Immature natural killer cell (primary cell): ENCODE measurements around the gene UBXN2A. TPM values are rescaled to one million over a fixed set of nuclear protein-coding genes. Genes with fewer than 3 reads are reported as not detected.

Experiments
- DNase-seq, 3 donors: peaks; one replicate each; pipeline ENCODE4 v3.0.0; 2022; ENCODE audit warnings: mixed read lengths in 1 of 3
- H3K27ac Mint-ChIP-seq, 6 donors: one replicate each; pipeline ENCODE4 v1.8.0; 2020; ENCODE audit warnings: mixed read lengths in 6 of 6, mild to moderate bottlenecking in 5 of 6, inconsistent platforms in 4 of 6, moderate library complexity in 3 of 6
- H3K27me3 Mint-ChIP-seq, 3 donors: one replicate each; pipeline ENCODE4 v1.8.0; 2020 to 2021; ENCODE audit warnings: low read depth in 3 of 3, mild to moderate bottlenecking in 3 of 3, mixed read lengths in 3 of 3, moderate library complexity in 3 of 3, inconsistent platforms in 1 of 3
- H3K36me3 Mint-ChIP-seq, 3 donors: one replicate each; pipeline ENCODE4 v1.8.0; 2020; ENCODE audit warnings: mixed read lengths in 3 of 3, inconsistent platforms in 2 of 3, mild to moderate bottlenecking in 2 of 3
- H3K4me1 Mint-ChIP-seq, 2 donors: one replicate each; pipeline ENCODE4 v1.8.0; 2020; ENCODE audit warnings: inconsistent platforms in 2 of 2, mild to moderate bottlenecking in 2 of 2, mixed read lengths in 2 of 2, moderate library complexity in 1 of 2
- H3K4me3 Mint-ChIP-seq, 5 donors: one replicate each; pipeline ENCODE4 v1.8.0; 2020; ENCODE audit warnings: mild to moderate bottlenecking in 5 of 5, mixed read lengths in 5 of 5, inconsistent platforms in 3 of 5, moderate library complexity in 3 of 5
- H3K9me3 Mint-ChIP-seq, 6 donors: one replicate each; pipeline ENCODE4 v1.8.0; 2020; ENCODE audit warnings: mild to moderate bottlenecking in 6 of 6, mixed read lengths in 6 of 6, inconsistent platforms in 4 of 6, moderate library complexity in 3 of 6
- polyA plus RNA-seq, 3 donors: library from polyadenylated mRNA; unstranded; fragments of 300-500 nt; fragmentation: Illumina TruSeq; gene quantifications; one replicate each; pipeline ENCODE4 v1.2.3, GENCODE V29; 2021

Gene UBXN2A, protein sequence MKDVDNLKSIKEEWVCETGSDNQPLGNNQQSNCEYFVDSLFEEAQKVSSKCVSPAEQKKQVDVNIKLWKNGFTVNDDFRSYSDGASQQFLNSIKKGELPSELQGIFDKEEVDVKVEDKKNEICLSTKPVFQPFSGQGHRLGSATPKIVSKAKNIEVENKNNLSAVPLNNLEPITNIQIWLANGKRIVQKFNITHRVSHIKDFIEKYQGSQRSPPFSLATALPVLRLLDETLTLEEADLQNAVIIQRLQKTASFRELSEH
- 10 to 100 TPM; 11.3 to 16.2 (median 14.3) TPM for polyA plus RNA-seq

DNA sequence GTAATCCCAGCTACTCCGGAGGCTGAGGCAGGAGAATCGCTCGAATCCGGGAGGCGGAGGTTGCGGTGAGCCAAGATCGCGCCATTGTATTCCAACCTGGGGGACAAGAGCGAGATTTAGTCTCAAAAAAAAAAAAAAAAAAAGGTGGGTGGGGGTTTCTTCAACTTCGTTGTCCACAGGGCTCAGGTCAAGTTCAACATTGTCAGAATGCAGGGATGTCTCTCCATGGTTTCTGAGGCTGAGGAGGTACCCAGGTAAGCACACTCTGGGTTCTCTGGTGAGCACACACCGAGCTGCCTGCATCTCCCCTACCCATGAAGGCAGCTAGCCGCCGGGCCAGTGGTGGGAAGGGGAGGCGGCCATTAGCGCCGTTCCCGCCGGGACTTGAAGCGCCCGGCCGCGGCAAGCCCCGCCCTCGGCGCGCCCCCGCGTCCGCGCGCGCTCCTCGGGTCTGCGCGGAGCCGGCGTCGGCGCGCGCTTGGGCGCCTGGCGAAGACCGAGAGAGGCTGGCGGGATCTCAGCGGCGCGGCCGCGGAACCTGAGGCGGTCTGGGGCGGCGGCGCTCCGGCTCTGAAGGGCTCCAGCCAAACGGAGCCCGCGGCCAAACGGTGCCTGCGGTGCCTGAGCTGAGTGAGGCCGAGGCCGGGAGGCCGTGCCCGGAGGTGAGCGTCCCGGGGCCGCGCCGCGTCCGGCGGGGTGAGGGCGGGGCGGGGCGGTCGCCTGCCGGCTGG is at the start of gene UBXN2A:
UBXN2A (plus strand) TSS at position 477 of the 731 bp plus-strand sequence. CDS start 17,852 bp downstream, outside the sequence.
- Mint-ChIP-seq H3K27me3 (peaks cover 2 to 14% (median 7%) of the 10 kb centered on the region in 3 donors), H3K9me3 (no peaks in the 10 kb centered on the region), H3K4me1 (peaks cover 25 to 33% of the 10 kb centered on the region in 2 donors), H3K27ac (peak within 1 kb of the TSS; percentile 80 to 97 (median 92)), H3K36me3 (no peaks in the 10 kb centered on the region), H3K4me3 (peak within 1 kb of the TSS; percentile 90 to 98 (median 93))
- peak; percentile 80 to 84 (median 83) for DNase-seq

DNA sequence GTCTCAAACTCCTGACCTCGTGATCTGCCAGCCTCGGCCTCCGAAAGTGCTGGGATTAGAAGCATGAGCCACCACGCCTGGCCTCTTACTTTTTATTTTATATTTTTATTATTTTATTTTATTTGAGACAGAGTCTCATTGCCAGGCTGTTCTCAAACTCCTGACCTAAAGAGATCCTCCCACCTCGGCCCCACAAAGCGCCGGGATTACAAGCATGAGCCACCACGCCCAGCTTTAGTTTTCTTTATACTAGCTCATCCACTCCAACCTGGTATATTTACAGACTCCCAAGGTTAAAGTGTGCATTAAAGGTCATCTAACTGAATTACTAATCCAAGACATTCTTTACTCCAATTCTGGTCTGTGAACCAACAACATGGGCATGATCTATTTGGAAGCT is 40.1 kb upstream of the UBXN2A start:
- H3K27ac Mint-ChIP-seq = no peak overlapping the region
- H3K9me3 Mint-ChIP-seq = no peaks in the 10 kb centered on the region
- peaks cover 47 to 70% of the 10 kb centered on the region in 2 donors for H3K4me1 Mint-ChIP-seq
- no peaks in the 10 kb centered on the region for H3K27me3 Mint-ChIP-seq
- no peak overlapping the region for H3K4me3 Mint-ChIP-seq
- no peaks in the 10 kb centered on the region for H3K36me3 Mint-ChIP-seq
- DNase-seq = no peak

DNA sequence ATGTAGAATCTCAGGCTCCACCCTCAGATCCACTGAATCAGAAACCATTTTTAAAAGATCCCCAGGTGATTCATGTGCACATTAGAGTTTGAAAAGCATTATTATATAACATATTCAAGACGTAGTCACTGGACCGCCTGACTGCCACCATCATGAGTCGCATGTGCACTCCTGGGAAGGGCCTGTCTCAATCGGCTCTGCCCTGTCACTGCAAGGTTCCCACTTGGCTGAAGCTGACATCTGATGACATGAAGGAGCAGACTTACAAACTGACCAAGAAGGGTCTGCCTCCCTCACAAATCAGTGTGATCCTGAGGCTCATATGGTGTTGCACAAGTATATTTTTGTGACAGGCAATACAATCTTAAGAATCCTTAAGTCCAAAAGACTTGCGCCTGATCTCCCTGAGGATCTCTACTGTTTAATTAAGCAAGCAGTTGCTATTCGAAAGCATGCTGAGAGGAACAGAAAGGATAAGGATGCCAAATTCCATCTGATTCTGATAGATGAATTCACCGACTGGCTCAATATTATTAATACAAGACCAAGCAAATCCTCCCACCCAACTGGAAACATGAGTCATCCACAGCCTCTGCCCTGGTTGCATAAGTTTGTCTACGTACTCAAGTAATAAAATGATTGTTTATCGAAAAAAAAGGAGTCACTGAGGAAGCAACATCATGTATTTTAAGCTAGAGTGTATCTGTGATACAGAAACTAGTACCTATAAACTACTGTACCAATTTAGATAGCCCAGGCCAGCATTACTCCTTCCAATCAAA is 39.5 kb upstream of the UBXN2A start:
- H3K27me3 Mint-ChIP-seq = no peaks in the 10 kb centered on the region
- H3K4me3 Mint-ChIP-seq = no peak overlapping the region
- no peaks in the 10 kb centered on the region for H3K9me3 Mint-ChIP-seq
- DNase-seq = no peak
- no peak overlapping the region for H3K27ac Mint-ChIP-seq
- H3K4me1 Mint-ChIP-seq = peaks cover 52 to 76% of the 10 kb centered on the region in 2 donors
- H3K36me3 Mint-ChIP-seq = no peaks in the 10 kb centered on the region

DNA sequence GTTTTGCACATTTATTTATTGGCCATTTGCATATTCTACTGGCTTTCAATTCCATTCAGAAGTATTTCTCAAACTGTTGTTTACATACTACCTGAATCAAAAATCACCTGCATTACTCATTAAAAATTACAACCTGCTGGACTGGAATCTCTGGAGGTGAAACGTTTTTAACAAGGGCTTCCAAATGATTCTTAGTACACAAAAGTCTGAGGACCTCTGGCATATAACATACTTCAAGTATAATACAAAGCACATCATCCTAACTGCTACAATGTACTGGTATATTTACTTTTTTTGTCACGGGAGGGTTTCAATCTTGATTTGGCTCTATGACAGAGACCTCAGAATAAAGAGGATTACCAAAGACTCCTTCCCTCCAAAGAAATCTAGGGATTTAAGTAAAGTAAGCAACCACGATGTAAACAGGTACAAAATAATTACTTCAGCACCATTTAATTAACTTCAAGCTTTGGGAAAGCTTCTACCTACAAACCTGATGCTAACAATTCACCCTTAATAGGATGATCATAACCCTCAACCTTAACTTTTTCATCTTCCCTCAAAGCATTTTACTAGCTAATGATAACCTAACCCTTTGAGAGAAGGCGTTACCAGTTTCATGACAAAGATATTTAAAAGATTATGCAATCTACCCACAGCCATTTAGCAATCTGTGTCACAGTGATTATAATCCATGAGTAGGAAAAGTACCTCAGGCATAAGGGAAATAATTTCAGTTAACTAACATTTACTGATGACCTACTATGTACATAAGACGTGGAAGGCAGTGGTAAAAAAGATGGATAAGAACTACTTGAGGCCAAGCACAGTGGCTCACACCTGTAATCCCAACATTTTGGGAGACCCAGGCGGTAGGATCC is 38.1 kb upstream of the UBXN2A start:
- no peak overlapping the region for H3K4me3 Mint-ChIP-seq
- peaks cover 51 to 77% of the 10 kb centered on the region in 2 donors for H3K4me1 Mint-ChIP-seq
- H3K27ac Mint-ChIP-seq = no peak overlapping the region
- H3K36me3 Mint-ChIP-seq = no peaks in the 10 kb centered on the region
- no peak for DNase-seq
- no peaks in the 10 kb centered on the region for H3K27me3 Mint-ChIP-seq
- no peaks in the 10 kb centered on the region for H3K9me3 Mint-ChIP-seq

DNA sequence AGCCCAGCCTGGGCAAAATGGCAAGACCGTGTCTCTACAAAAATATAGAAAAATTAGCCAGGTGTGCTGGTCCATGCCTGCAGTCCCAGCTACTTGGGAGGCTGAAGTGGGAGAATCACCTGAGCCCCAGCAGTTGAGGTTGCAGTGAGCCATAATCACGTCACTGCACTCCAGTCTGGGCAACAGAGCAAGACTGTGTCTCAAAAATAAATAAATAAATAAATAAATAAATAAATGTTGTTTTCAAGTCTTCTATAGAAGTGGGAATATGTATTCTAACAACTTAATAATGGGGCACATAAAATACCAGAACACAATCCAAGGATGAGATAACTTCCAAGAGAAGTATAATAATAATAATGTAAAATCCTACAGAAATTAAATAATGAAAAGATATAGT is 37.2 kb upstream of the UBXN2A start:
- Mint-ChIP-seq H3K36me3 (no peaks in the 10 kb centered on the region), H3K27me3 (no peaks in the 10 kb centered on the region), H3K4me3 (no peak overlapping the region), H3K9me3 (no peaks in the 10 kb centered on the region), H3K4me1 (peaks cover 49 to 75% of the 10 kb centered on the region in 2 donors), H3K27ac (no peak overlapping the region)
- no peak for DNase-seq

DNA sequence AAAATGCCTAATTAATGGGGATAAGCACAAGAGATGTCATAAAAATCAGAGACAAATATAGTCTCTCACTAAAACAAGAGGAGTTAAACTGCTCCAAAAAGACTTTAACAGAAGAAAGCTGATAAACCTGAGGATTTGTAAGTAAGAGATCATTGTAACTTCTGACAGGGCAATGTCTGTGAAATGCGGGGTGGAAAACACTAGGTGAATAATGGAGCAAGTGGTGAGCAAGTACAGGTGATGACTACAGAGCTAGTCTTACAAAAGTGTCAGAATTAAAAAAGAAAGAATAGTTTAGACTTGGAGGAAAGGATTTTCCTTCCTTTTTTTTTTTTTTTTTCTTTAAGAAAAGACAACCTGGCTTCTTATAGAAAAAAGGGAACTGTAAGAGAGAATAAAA is 36.0 kb upstream of the UBXN2A start:
- Mint-ChIP-seq H3K4me3 (no peak overlapping the region), H3K36me3 (no peaks in the 10 kb centered on the region), H3K27me3 (no peaks in the 10 kb centered on the region), H3K9me3 (no peaks in the 10 kb centered on the region), H3K27ac (peak overlapping the region in 2 of 6 donors; percentile 13 to 25), H3K4me1 (peaks cover 47 to 70% of the 10 kb centered on the region in 2 donors)
- DNase-seq = no peak

DNA sequence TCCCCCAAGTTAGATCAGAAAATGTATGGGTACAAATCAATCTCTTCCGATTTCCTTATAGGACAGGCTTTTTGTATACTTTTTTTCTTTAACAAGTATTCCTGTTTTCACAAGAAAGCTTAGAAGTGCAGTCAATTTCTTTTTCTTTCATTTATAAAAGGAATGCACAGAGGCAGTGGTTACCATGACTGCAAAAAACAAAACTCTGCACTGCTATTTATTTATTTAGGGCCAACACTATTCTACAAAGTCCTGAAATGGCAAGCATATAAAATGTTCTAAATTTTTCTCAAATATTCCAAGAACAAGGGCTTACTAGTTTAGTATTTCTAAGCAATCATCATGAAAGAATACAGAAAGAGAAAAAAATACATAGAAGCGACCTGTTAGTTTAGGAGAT is 35.6 kb upstream of the UBXN2A start:
- no peaks in the 10 kb centered on the region for H3K36me3 Mint-ChIP-seq
- DNase-seq = no peak
- peaks cover 49 to 75% of the 10 kb centered on the region in 2 donors for H3K4me1 Mint-ChIP-seq
- no peak overlapping the region for H3K27ac Mint-ChIP-seq
- H3K4me3 Mint-ChIP-seq = no peak overlapping the region
- no peaks in the 10 kb centered on the region for H3K9me3 Mint-ChIP-seq
- peaks cover 0 to under 1% (median 0%) of the 10 kb centered on the region in 3 donors for H3K27me3 Mint-ChIP-seq

DNA sequence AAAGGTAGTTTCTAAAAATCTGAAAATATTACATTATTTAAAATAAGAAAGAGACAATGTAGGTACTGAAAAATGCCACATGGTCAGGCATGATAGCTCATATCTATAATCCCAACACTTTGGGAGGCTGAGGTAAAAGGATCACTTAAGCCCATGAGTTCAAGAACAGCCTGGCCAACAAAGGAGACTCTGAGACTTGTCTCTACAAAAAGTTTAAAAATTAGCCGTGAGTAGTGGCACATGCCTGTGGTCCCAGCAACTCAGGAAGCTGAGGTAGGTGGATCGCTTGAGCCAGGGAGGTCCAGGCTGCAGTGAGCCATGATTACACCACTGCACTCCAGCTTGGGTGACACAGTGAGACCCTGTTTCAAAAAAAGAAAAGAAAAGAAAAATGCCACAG is 35.1 kb upstream of the UBXN2A start:
- Mint-ChIP-seq H3K36me3 (no peaks in the 10 kb centered on the region), H3K27ac (peak overlapping the region in 2 of 6 donors; percentile 26 to 53), H3K4me1 (peaks cover 49 to 74% of the 10 kb centered on the region in 2 donors), H3K27me3 (peaks cover 0 to 2% (median 0%) of the 10 kb centered on the region in 3 donors), H3K9me3 (no peaks in the 10 kb centered on the region), H3K4me3 (no peak overlapping the region)
- DNase-seq = no peak

DNA sequence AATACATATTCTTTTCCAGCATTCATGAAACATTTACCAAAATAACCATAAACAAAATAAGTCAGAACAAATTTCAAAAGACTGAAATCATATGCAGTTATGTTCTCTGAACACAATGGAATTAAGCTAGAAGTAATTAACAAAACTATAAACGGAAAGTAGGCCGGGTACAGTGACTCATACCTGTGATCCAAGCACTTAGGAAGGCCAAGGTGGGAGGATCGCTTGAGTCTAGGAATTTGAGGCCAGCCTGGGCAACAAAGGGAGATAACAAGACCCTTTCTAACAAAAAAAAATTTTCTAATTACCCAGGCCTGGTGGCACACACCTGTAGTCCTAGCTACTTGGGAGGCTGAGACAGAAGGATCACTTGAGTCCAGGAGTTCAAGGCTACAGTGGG is 28.2 kb upstream of the UBXN2A start:
- H3K9me3 Mint-ChIP-seq = no peaks in the 10 kb centered on the region
- no peaks in the 10 kb centered on the region for H3K36me3 Mint-ChIP-seq
- no peak for DNase-seq
- no peak overlapping the region for H3K4me3 Mint-ChIP-seq
- H3K27ac Mint-ChIP-seq = peak overlapping the region in 1 of 6 donors; percentile 58
- peaks cover 40 to 60% of the 10 kb centered on the region in 2 donors for H3K4me1 Mint-ChIP-seq
- peaks cover 0 to 2% (median 1%) of the 10 kb centered on the region in 3 donors for H3K27me3 Mint-ChIP-seq

DNA sequence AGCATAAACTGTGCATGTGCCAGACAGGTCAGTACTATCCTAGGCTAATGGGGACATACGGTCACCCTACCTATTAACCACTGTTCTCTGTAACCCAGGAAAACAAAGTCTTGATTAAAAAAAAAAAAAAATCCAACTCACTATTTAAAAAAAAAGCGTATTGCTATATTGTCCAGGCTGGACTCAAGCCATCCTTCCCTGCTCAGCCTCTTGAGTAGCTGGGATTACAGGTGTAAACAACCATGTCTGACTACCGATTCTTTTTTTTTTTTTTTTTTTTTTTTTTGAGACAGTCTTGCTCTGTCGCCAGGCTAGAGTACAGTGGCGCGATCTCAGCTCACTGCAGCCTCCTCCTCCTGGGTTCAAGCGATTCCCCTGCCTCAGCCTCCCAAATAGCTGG is 24.9 kb upstream of the UBXN2A start:
- H3K9me3 Mint-ChIP-seq = no peaks in the 10 kb centered on the region
- H3K27me3 Mint-ChIP-seq = peaks cover 0 to 1% (median 0%) of the 10 kb centered on the region in 3 donors
- H3K4me1 Mint-ChIP-seq = peaks cover 49 to 68% of the 10 kb centered on the region in 2 donors

DNA sequence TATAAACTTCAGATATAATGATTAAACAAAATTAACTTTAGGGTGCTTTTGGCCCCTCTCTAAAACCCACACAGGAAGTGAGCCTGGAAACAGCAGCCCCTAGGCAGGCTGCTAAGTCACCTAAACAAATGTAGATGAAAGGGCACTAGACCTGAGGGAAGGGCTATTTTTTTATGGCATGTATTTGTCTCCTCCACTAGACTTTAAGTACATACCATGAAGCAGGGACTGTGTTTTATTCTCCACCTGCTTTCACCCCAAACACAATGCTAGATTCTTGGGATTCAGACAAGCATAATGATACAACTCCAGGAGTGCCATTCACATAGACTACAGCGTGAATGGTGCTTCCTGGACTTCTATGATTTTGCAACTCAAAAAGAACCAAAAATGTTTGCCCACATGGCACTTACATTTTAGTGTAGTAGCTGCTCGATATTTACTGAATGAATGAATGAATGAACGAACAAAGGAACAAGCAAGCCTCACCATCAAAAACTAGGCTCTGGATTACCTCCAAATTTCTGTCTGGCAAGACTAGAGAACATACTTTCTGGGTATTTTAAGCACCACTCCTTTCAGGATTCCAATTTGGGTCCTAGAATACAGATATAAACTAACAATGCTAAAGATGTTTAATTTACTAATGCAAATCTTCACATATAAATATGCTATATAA is 23.4 kb upstream of the UBXN2A start:
- H3K4me1 Mint-ChIP-seq = peaks cover 53 to 74% of the 10 kb centered on the region in 2 donors
- no peaks in the 10 kb centered on the region for H3K36me3 Mint-ChIP-seq
- peak overlapping the region in 3 of 5 donors; percentile 6 to 31 (median 17) for H3K4me3 Mint-ChIP-seq
- H3K27ac Mint-ChIP-seq = peak overlapping the region; percentile 8 to 82 (median 54)
- DNase-seq = no peak
- H3K9me3 Mint-ChIP-seq = no peaks in the 10 kb centered on the region
- H3K27me3 Mint-ChIP-seq = no peaks in the 10 kb centered on the region

More for the DNA sequence above, 24.9 kb upstream of the UBXN2A start:
- Mint-ChIP-seq H3K27ac (no peak overlapping the region), H3K4me3 (no peak overlapping the region), H3K36me3 (no peaks in the 10 kb centered on the region)
- no peak for DNase-seq

DNA sequence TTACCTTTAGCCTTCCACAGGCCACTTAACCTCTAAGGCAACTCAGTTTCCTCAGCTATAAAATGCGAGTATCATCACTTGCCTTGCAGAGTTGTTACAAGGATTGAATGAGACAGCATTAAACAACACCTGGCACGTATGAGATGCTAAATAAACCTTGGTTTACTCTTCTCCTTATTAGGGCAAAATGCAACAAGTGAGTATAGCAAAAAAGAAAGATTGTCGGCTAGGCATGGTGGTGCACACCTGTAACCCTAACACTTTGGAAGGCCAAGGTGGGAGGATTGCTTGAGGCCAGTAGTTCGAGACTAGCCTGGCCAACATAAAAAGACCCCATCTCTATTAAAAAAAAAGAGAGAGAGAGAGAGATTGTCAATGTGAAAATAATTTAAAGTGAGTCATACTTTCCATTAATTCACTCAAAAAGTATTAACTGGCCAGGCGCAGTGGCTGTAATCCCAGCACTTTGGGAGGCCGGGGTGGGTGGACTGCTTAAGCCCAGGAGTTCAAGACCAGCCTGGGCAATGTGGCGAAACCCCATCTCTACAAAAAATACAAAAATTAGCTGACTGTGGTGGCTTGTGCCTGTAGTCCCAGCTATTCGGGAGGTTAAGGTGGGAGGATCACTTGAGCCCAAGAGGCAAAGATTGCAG is 21.3 kb upstream of the UBXN2A start:
- H3K27me3 Mint-ChIP-seq = peaks cover 0 to 2% (median 0%) of the 10 kb centered on the region in 3 donors
- H3K4me1 Mint-ChIP-seq = peaks cover 55 to 77% of the 10 kb centered on the region in 2 donors
- H3K27ac Mint-ChIP-seq = peak overlapping the region in 4 of 6 donors; percentile 10 to 62 (median 36)
- no peaks in the 10 kb centered on the region for H3K9me3 Mint-ChIP-seq
- no peaks in the 10 kb centered on the region for H3K36me3 Mint-ChIP-seq
- no peak for DNase-seq
- no peak overlapping the region for H3K4me3 Mint-ChIP-seq
